GM12801 (cell line): ENCODE results near the gene SPATA22.

Experiments used
- TF ChIP-seq, protein P1 (sequence below): IDR thresholded peaks from one replicate; pipeline ENCODE4 v1.5.1; 2011; ENCODE audit warnings: control low read depth; ENCODE audit not compliant: insufficient read length; ENCODE audit errors: extremely low read depth

The SPATA22 gene

DNA sequence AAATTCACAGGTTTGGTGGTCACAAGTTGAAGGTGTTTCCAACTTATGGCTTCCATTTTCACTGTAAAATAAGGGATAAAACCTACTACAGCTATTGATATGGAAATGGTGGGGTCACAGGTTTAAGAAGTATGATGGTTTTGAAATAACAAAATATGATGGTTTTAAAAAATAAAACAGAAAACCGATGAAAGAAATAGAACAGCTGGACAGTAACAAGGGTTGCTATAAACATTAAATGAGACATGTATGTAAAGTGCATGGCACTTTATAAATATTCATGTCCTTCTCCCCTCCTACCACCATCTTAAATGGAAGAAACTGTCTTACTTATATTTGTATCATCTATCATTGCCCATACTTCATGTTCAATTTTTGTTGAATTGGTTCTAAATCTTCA lies 35.5 kb upstream of the SPATA22 start:
- TF ChIP-seq, protein P1, sequence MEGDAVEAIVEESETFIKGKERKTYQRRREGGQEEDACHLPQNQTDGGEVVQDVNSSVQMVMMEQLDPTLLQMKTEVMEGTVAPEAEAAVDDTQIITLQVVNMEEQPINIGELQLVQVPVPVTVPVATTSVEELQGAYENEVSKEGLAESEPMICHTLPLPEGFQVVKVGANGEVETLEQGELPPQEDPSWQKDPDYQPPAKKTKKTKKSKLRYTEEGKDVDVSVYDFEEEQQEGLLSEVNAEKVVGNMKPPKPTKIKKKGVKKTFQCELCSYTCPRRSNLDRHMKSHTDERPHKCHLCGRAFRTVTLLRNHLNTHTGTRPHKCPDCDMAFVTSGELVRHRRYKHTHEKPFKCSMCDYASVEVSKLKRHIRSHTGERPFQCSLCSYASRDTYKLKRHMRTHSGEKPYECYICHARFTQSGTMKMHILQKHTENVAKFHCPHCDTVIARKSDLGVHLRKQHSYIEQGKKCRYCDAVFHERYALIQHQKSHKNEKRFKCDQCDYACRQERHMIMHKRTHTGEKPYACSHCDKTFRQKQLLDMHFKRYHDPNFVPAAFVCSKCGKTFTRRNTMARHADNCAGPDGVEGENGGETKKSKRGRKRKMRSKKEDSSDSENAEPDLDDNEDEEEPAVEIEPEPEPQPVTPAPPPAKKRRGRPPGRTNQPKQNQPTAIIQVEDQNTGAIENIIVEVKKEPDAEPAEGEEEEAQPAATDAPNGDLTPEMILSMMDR, result no peak

DNA sequence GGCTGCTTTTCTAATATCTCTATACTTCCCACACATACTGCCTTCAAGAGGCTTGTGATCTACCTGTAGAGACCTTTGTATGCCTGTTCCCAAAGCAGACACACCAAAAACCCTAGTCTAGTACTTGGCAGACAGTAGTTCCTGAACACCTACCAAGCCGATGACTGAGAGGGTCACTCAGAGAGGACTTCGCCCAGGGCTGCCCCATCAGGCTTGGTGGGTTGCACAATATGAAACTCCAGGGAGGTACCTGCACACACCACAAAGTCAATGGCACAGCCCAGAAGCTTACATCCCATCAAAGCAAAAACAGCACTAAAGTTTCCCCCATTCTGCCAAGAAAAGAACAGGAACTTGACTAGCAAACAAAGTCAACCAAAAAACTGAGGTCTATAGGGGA lies 34.4 kb upstream of the SPATA22 start:
- TF ChIP-seq, protein P1, result no peak

DNA sequence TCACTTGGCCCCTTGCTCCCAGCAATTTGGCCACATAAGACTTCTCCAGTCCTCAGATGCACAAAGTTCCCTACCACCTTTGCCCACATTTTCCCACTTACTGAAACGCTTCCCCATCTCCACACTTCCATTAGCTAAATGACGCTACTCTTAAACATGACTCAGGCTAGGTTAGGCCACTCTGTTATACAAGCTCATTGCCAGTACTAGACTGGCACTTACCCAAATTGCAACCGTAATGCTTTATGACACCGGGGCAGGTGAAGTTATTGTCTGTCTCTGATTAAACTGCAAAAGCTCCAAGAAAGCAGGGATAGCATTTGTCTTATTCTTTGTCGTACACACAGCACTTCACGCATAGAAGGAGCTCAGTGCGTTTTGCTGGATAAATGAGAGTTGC lies 33.4 kb upstream of the SPATA22 start:
- TF ChIP-seq, protein P1, result no peak

DNA sequence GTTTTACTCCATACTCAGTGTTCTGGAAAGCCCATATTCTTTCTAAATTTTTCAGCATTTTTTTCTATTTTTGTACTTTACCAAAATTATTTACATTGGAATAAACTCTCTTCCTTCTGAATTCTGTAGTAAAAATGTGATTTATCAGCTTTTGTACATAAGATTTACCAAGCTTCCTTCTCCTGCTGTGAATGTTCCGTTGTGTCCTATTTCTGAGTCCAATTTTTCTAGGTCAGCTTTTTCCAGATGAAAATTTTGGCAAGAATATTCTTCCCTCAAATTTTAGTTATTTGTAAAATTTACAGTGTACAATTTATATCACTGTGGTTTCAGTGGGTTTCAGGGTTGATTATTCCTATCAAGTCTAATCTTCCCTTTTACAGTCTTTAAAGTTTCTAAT lies 31.7 kb upstream of the SPATA22 start:
- TF ChIP-seq, protein P1, result no peak

DNA sequence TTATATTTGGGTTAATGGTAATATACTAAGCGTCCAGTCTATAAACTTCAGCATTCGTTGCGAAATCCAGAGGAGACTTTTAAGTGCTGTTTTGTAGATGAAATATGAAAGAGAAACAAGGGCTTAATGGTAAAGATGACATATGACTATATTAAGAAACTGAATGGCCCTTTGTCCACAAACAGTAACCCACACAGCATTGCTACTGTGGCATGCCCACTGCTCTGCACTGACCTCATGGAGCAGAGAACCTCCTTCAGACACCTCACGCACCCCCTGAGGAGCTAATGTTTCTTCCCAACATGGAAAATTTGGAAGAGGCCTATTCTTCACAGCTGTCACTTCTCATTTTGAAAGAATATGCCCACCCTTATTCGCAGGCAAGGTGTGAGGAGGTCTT lies 30.8 kb upstream of the SPATA22 start:
- TF ChIP-seq, protein P1, result no peak

DNA sequence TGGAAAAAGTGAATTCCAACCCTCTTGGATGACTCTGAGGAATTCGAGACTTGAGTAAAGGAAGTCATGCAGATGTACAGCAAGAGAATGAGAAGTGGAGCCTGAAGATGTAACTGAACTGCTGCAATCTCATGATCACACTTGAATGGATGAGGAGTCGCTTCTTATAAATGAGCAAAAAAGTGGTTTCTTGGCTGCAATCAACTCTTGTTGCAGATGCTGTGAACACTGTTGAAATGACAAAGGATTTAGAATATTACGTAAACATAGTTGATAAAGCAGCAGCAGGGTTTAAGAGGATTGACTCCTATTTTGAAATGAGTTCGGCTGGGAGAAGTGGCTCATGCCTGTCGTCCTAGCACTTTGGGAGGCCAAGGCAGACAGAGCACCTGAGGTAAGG lies 29.7 kb upstream of the SPATA22 start:
- TF ChIP-seq, protein P1, result no peak

DNA sequence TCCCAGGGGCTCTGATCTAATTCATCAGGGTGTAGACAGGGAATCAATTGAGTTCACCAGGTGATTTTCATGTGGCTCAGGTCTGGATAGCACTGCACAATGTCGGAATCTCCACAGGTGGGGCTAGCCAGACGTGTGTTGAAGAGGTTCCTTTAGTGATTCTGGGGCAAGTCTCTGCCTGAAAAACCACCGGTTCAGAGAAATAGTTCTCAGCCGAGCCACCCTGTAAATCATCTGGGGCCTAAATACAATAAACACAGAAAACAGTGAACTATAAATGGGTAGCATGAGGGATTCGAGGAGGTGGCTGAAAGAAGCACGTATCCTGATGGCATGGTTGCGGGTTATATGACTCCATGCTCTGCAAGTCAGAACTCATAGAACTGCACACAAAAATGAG lies 25.5 kb upstream of the SPATA22 start:
- TF ChIP-seq, protein P1, result no peak
